HEK293T (cell line): ENCODE results near the gene PDE6A.

Source experiments
- CTCF ChIA-PET: fragments of 350-600 bp; formaldehyde crosslinking; extraction: SDS; loops from one replicate; lab custom pipeline; 2021; ENCODE audit warnings: antibody characterized with exemption, inconsistent platforms; lab: Yijun Ruan, JAX
- POLR2A ChIA-PET: fragments of 350-600 bp; formaldehyde crosslinking; extraction: SDS; loops from one replicate; lab custom pipeline; 2020; ENCODE audit warnings: antibody characterized with exemption, inconsistent platforms; lab: Yijun Ruan, JAX
- DNase-seq: peaks from one replicate; pipeline ENCODE4 v3.0.0; 2012; ENCODE audit warnings: mixed read lengths; ENCODE audit errors: extremely low spot score
- ARNT ChIP-seq: fragments of 450-650 bp; IDR thresholded peaks from 2 replicates; pipeline ENCODE4 v1.6.1; 2017; ENCODE audit warnings: mild to moderate bottlenecking
- BHLHE40 ChIP-seq: fragments of 450-650 bp; IDR thresholded peaks from 2 replicates; pipeline ENCODE4 v1.6.1; 2016; ENCODE audit warnings: mild to moderate bottlenecking, moderate library complexity, borderline replicate concordance
- CTBP1 ChIP-seq: fragments of 450-650 bp; IDR thresholded peaks from 2 replicates; pipeline ENCODE4 v1.6.1; 2016; ENCODE audit warnings: borderline replicate concordance
- ELF4 ChIP-seq: fragments of 450-650 bp; IDR thresholded peaks from 2 replicates; pipeline ENCODE4 v1.6.1; 2017; ENCODE audit warnings: antibody characterized with exemption
- FOXA1 ChIP-seq: fragments of 450-650 bp; IDR thresholded peaks from 2 replicates; pipeline ENCODE4 v1.6.1; 2016; ENCODE audit warnings: mild to moderate bottlenecking
- FOXK2 ChIP-seq: fragments of 450-650 bp; IDR thresholded peaks from 2 replicates; pipeline ENCODE4 v1.6.1; 2016; ENCODE audit warnings: mild to moderate bottlenecking
- FOXM1 ChIP-seq: fragments of 450-650 bp; IDR thresholded peaks from 2 replicates; pipeline ENCODE4 v1.6.1; 2017; ENCODE audit warnings: mild to moderate bottlenecking, borderline replicate concordance
- HDGF ChIP-seq: fragments of 450-650 bp; IDR thresholded peaks from 2 replicates; pipeline ENCODE4 v1.6.1; 2017; ENCODE audit warnings: antibody characterized with exemption, borderline replicate concordance
- L3MBTL2 ChIP-seq: fragments of 450-650 bp; conservative IDR thresholded peaks from 2 replicates; pipeline ENCODE4 v1.6.1; 2016; ENCODE audit warnings: mild to moderate bottlenecking
- LEF1 ChIP-seq: fragments of 450-650 bp; IDR thresholded peaks from 2 replicates; pipeline ENCODE4 v1.6.1; 2017; ENCODE audit warnings: mild to moderate bottlenecking, borderline replicate concordance
- NFRKB ChIP-seq: fragments of 450-650 bp; IDR thresholded peaks from 2 replicates; pipeline ENCODE4 v1.6.1; 2016; ENCODE audit warnings: mild to moderate bottlenecking, moderate library complexity
- PKNOX1 ChIP-seq: fragments of 450-650 bp; IDR thresholded peaks from 2 replicates; pipeline ENCODE4 v1.6.1; 2016
- SP1 ChIP-seq: fragments of 450-650 bp; IDR thresholded peaks from 2 replicates; pipeline ENCODE4 v1.6.1; 2017
- SUZ12 ChIP-seq: fragments of 450-650 bp; IDR thresholded peaks from 2 replicates; pipeline ENCODE4 v1.6.1; 2016; ENCODE audit warnings: mild to moderate bottlenecking
- TARDBP ChIP-seq: fragments of 450-650 bp; IDR thresholded peaks from 2 replicates; pipeline ENCODE4 v1.6.1; 2016
- ZNF384 ChIP-seq: fragments of 450-650 bp; IDR thresholded peaks from 2 replicates; pipeline ENCODE4 v1.6.1; 2016

PDE6A gene

GRCh38 chr5:149817539-149818060 lies 127.0 kb downstream of the PDE6A start:
- POLR2A ChIA-PET, result no interaction called here
- CTCF ChIA-PET, result interaction anchor here (1.1 to 1.5 kb wide), 2 partner anchors 10 to 150 kb away, joined by 3 to 4 read pairs; no protein-coding TSS in a partner anchor
- DNase-seq, result no peak

GRCh38 chr5:149816661-149817060 lies 127.9 kb downstream of the PDE6A start:
- no peak for DNase-seq
- CTCF ChIA-PET, result interaction anchor here (1.1 to 1.5 kb wide), 2 partner anchors 11 to 149 kb away, joined by 3 to 4 read pairs; no protein-coding TSS in a partner anchor
- TF ChIP-seq FOXK2 (no peak), ZNF384 (no peak), NFRKB (no peak), PKNOX1 (no peak), SUZ12 (no peak), SP1 (no peak), TARDBP (no peak), FOXM1 (no peak), LEF1 (no peak), HDGF (no peak), BHLHE40 (no peak), FOXA1 (no peak), ARNT (no peak), ELF4 (no peak), L3MBTL2 (no peak), CTBP1 (no peak)
- POLR2A ChIA-PET, result no interaction called here

More at GRCh38 chr5:149817539-149818060, 127.0 kb downstream of the PDE6A start:
- no peak for TF ChIP-seq ARNT
- TF ChIP-seq SP1, result no peak
- no peak for TF ChIP-seq FOXK2
- no peak for TF ChIP-seq HDGF
- TF ChIP-seq FOXM1, result no peak
- TF ChIP-seq BHLHE40, result no peak
- TF ChIP-seq LEF1, result no peak
- no peak for TF ChIP-seq NFRKB

GRCh38 chr5:149811453-149811852 lies 133.1 kb downstream of the PDE6A start:
- CTCF ChIA-PET, result interaction anchor here (0.8 kb wide), 1 partner anchor 166 kb away, joined by 3 read pairs; no protein-coding TSS in a partner anchor
- DNase-seq, result no peak
- TF ChIP-seq PKNOX1, result no peak
- no peak for TF ChIP-seq HDGF
- no peak for TF ChIP-seq SP1
- no peak for TF ChIP-seq CTBP1
- TF ChIP-seq SUZ12, result no peak
- no peak for TF ChIP-seq ARNT
- TF ChIP-seq TARDBP, result no peak
- no peak for TF ChIP-seq BHLHE40
- no peak for TF ChIP-seq LEF1
- no peak for TF ChIP-seq FOXA1
- no peak for TF ChIP-seq NFRKB
- POLR2A ChIA-PET, result interaction anchor here (0.5 kb wide), 1 partner anchor 82 kb away, joined by 3 read pairs; the partner anchor contains the start of gene PPARGC1B

- POLR2A ChIA-PET, result no interaction called here
- CTCF ChIA-PET, result no interaction called here
- TF ChIP-seq ELF4 (no peak), ZNF384 (no peak), L3MBTL2 (no peak)
Measured at GRCh38 chr5:149810856-149811255, 133.7 kb downstream of the PDE6A start.

GRCh38 chr5:149809931-149810691 lies 134.5 kb downstream of the PDE6A start:
- DNase-seq, result no peak
- ChIA-PET POLR2A (no interaction called here), CTCF (no interaction called here)
- TF ChIP-seq ZNF384 (no peak), FOXA1 (no peak), FOXK2 (no peak), ARNT (no peak), TARDBP (no peak), NFRKB (no peak), FOXM1 (no peak), CTBP1 (no peak), ELF4 (no peak), SUZ12 (no peak), PKNOX1 (no peak), L3MBTL2 (no peak), BHLHE40 (no peak), HDGF (no peak)

More at GRCh38 chr5:149810856-149811255, 133.7 kb downstream of the PDE6A start:
- DNase-seq, result no peak
